Activated naive CD4-positive, alpha-beta T cell treated with anti-CD3 and anti-CD28 coated beads for 36 hours (primary cell): ENCODE results near the gene SV2C. TPM values are rescaled to one million over a fixed set of nuclear protein-coding genes. Genes with fewer than 3 reads are reported as not detected.
"Not testable (repeated sequence)": the region's sequence is repeated elsewhere in the genome, so short reads cannot be mapped to it uniquely, and the experiment has no call there.

Experiments used
- CTCF ChIA-PET: fragments of 350-600 bp; sonication (Branson Sonifier 250); formaldehyde crosslinking; loops from one replicate; lab custom pipeline; 2021; ENCODE audit warnings: antibody characterized with exemption; lab: Charles Lee
- DNase-seq: peaks from one replicate; pipeline ENCODE4 v3.0.0-alpha.2; 2020
- H3K27ac Mint-ChIP-seq: one replicate; pipeline ENCODE4 v1.8.0; 2021; ENCODE audit warnings: mild to moderate bottlenecking, mixed read lengths
- H3K27me3 Mint-ChIP-seq: one replicate; pipeline ENCODE4 v1.8.0; 2021; ENCODE audit warnings: low read depth, mixed read lengths
- H3K36me3 Mint-ChIP-seq: one replicate; pipeline ENCODE4 v1.8.0; 2021; ENCODE audit warnings: low read depth, mixed read lengths
- H3K4me1 Mint-ChIP-seq: one replicate; pipeline ENCODE4 v1.8.0; 2021; ENCODE audit warnings: low read depth, mixed read lengths
- H3K4me3 Mint-ChIP-seq: one replicate; pipeline ENCODE4 v1.8.0; 2021; ENCODE audit warnings: mild to moderate bottlenecking, moderate library complexity, mixed read lengths
- H3K9me3 Mint-ChIP-seq: one replicate; pipeline ENCODE4 v1.8.0; 2021; ENCODE audit warnings: mixed read lengths
- intact Hi-C: fragments of 100-400 bp; cut with micrococcal nuclease; formaldehyde crosslinking; loops from one replicate; pipeline ENCODE4 v1.15.1; 2023
- total RNA-seq, 2 experiments: library from RNA; stranded (reverse); gene quantifications; one replicate each; pipeline ENCODE4 v1.2.3, GENCODE V29; 2021

Gene SV2C
- total RNA-seq: not detected

GRCh38 chr5:76082772-76083554, at the start of gene SV2C:
TSS of gene SV2C (plus strand) at chr5:76083383. CDS start at chr5:76131751, 48,368 bp downstream.
- H3K36me3 Mint-ChIP-seq: no peaks in the 10 kb centered on the region
- H3K9me3 Mint-ChIP-seq: no peaks in the 10 kb centered on the region
- peak; percentile 48 for DNase-seq
- peaks cover 25% of the 10 kb centered on the region for H3K4me1 Mint-ChIP-seq
- no peak within 1 kb of the TSS for H3K27ac Mint-ChIP-seq
- CTCF ChIA-PET: no interaction called here
- intact Hi-C loops: no loop called here
- peak within 1 kb of the TSS; percentile 68 for H3K4me3 Mint-ChIP-seq
- peaks cover 59% of the 10 kb centered on the region for H3K27me3 Mint-ChIP-seq

DNA sequence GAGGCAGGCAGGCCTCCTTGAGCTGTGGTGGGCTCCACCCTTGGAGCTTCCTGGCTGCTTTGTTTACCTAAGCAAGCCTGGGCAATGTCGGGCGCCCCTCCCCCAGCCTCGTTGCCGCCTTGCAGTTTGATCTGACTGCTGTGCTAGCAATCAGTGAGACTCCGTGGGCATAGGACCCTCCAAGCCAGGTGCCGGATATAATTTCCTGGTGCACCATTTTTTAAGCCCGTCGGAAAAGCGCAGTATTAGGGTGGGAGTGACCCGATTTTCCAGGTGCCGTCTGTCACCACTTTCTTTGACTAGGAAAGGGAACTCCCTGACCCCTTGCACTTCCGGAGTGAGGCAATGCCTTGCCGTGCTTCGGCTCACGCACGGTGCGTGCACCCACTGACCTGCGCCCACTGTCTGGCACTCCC, 45.4 kb upstream of the SV2C start:
- peak; percentile 5 for DNase-seq
- H3K4me3 Mint-ChIP-seq, intact Hi-C loops, H3K4me1 Mint-ChIP-seq, CTCF ChIA-PET, H3K9me3 Mint-ChIP-seq, H3K27ac Mint-ChIP-seq, H3K36me3 Mint-ChIP-seq: not testable (repeated sequence)
- H3K27me3 Mint-ChIP-seq: peaks cover 14% of the 10 kb centered on the region

DNA sequence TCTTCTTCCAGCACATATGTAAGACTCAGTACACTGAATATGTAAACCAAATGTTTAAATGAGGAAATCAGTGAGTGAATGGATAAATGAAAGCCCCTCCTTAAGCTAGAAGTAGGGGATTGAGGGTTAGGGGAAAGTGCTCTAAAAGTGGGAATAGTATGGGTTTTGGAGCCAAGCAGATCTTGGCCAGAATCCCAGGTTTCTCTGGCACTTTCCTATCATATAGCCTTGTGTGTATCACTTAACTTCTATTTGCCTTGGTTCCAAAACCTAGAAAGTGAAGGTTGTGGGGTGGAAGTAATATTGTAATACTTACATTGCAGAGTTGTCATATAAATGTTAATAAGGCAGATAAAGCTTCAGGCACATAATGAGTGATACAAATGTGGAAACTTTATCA, 45.0 kb upstream of the SV2C start:
- Mint-ChIP-seq H3K36me3 (no peaks in the 10 kb centered on the region), H3K4me3 (no peak overlapping the region), H3K27me3 (peaks cover 15% of the 10 kb centered on the region), H3K27ac (no peak overlapping the region), H3K4me1 (peaks cover 5% of the 10 kb centered on the region), H3K9me3 (no peaks in the 10 kb centered on the region)
- CTCF ChIA-PET: no interaction called here
- intact Hi-C loops: no loop called here
- no peak for DNase-seq

GRCh38 chr5:76040806-76041205, 42.4 kb upstream of the SV2C start:
- CTCF ChIA-PET: no interaction called here

GRCh38 chr5:76041863-76042262, 41.3 kb upstream of the SV2C start:
- CTCF ChIA-PET: no interaction called here
- Mint-ChIP-seq H3K27me3 (peaks cover 30% of the 10 kb centered on the region), H3K27ac (no peak overlapping the region), H3K4me1 (peaks cover 5% of the 10 kb centered on the region), H3K9me3 (no peaks in the 10 kb centered on the region), H3K36me3 (no peaks in the 10 kb centered on the region), H3K4me3 (no peak overlapping the region)
- intact Hi-C loops: no loop called here
- DNase-seq: peak; percentile 28

More at GRCh38 chr5:76040806-76041205, 42.4 kb upstream of the SV2C start:
- H3K36me3 Mint-ChIP-seq: no peaks in the 10 kb centered on the region
- H3K4me3 Mint-ChIP-seq: no peak overlapping the region
- peaks cover 23% of the 10 kb centered on the region for H3K27me3 Mint-ChIP-seq
- DNase-seq: no peak
- H3K9me3 Mint-ChIP-seq: no peaks in the 10 kb centered on the region
- no peak overlapping the region for H3K27ac Mint-ChIP-seq
- intact Hi-C loops: no loop called here
- peaks cover 5% of the 10 kb centered on the region for H3K4me1 Mint-ChIP-seq

GRCh38 chr5:76046741-76047140, 36.4 kb upstream of the SV2C start:
- Mint-ChIP-seq H3K27ac (no peak overlapping the region), H3K9me3 (no peaks in the 10 kb centered on the region), H3K4me1 (no peaks in the 10 kb centered on the region), H3K27me3 (peaks cover 30% of the 10 kb centered on the region), H3K4me3 (no peak overlapping the region), H3K36me3 (no peaks in the 10 kb centered on the region)
- DNase-seq: no peak
- intact Hi-C loops: no loop called here
- CTCF ChIA-PET: no interaction called here

- CTCF ChIA-PET: no interaction called here
- Mint-ChIP-seq H3K27me3 (peaks cover 23% of the 10 kb centered on the region), H3K4me3 (no peak overlapping the region), H3K27ac (no peak overlapping the region), H3K9me3 (no peaks in the 10 kb centered on the region), H3K36me3 (no peaks in the 10 kb centered on the region), H3K4me1 (no peaks in the 10 kb centered on the region)
- DNase-seq: no peak
- intact Hi-C loops: no loop called here
Measured at GRCh38 chr5:76050134-76050533, 33.0 kb upstream of the SV2C start.

- no peak overlapping the region for H3K27ac Mint-ChIP-seq
- CTCF ChIA-PET: no interaction called here
- no peak overlapping the region for H3K4me3 Mint-ChIP-seq
- peaks cover 15% of the 10 kb centered on the region for H3K27me3 Mint-ChIP-seq
- intact Hi-C loops: no loop called here
- H3K36me3 Mint-ChIP-seq: no peaks in the 10 kb centered on the region
- no peak for DNase-seq
- H3K9me3 Mint-ChIP-seq: no peaks in the 10 kb centered on the region
- no peaks in the 10 kb centered on the region for H3K4me1 Mint-ChIP-seq
Measured at GRCh38 chr5:76062502-76063041, 20.6 kb upstream of the SV2C start.

GRCh38 chr5:76065258-76065657, 17.9 kb upstream of the SV2C start:
- Mint-ChIP-seq H3K9me3 (no peaks in the 10 kb centered on the region), H3K36me3 (no peaks in the 10 kb centered on the region), H3K27ac (no peak overlapping the region), H3K4me1 (no peaks in the 10 kb centered on the region), H3K27me3 (peaks cover 18% of the 10 kb centered on the region), H3K4me3 (no peak overlapping the region)
- intact Hi-C loops: no loop called here
- CTCF ChIA-PET: no interaction called here
- DNase-seq: no peak

DNA sequence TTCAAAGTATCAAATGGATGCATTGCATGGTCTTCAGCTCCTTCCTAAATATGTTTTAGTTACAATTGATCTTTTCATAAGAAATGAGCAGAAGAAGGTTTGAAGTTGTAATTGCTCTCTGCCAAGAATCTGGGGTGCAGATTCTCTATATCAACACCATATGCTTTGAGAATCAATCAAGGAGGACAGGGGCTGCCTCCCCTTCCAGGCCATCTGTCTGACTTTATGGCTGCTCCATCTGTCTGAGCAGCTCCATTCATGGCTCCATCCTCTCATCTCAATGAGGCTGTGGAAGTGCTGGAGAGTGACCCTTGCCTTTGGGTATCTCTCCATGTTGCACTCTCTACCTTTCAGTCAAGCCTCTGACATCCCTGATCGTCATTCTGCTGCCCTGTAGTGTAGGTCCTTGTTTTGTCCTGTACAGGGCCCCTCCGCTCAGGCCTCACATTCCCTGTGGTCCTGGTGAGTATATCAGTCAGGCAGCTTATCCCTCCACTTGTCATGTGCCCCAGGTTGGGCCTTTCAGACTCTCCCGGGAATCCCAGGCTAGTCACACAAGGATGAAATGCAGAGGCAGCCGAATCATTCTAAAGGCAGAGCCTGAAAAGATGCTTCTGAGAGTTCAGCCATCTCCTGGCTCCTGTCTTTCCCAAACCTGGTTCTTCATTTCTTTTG, 14.0 kb upstream of the SV2C start:
- Mint-ChIP-seq H3K27me3 (peaks cover 25% of the 10 kb centered on the region), H3K36me3 (no peaks in the 10 kb centered on the region), H3K4me3 (no peak overlapping the region), H3K4me1 (no peaks in the 10 kb centered on the region), H3K27ac (no peak overlapping the region), H3K9me3 (no peaks in the 10 kb centered on the region)
- CTCF ChIA-PET: no interaction called here
- intact Hi-C loops: no loop called here
- DNase-seq: no peak

- intact Hi-C loops: loop anchor here (1.0 to 10.0 kb wide), 5 partner anchors 101 to 700 kb away; no protein-coding TSS in a partner anchor
Measured at GRCh38 chr5:76074487-76075065, 8.6 kb upstream of the SV2C start.

More at GRCh38 chr5:76074487-76075065, 8.6 kb upstream of the SV2C start:
- no peaks in the 10 kb centered on the region for H3K4me1 Mint-ChIP-seq
- CTCF ChIA-PET: interaction anchor here (0.5 to 1.0 kb wide), 4 partner anchors 13 to 182 kb away, joined by 3 to 4 read pairs (median 3); no protein-coding TSS in a partner anchor
- no peak overlapping the region for H3K4me3 Mint-ChIP-seq
- no peaks in the 10 kb centered on the region for H3K36me3 Mint-ChIP-seq
- peaks cover 36% of the 10 kb centered on the region for H3K27me3 Mint-ChIP-seq
- DNase-seq: peak; percentile 48
- no peaks in the 10 kb centered on the region for H3K9me3 Mint-ChIP-seq
- H3K27ac Mint-ChIP-seq: no peak overlapping the region
